Lower leg skin (tissue), 4 donors: ENCODE measurements around the gene IL10RA. TPM values are rescaled to one million over a fixed set of nuclear protein-coding genes. Genes with fewer than 3 reads are reported as not detected.
"Not testable (repeated sequence)": the region's sequence is repeated elsewhere in the genome, so short reads cannot be mapped to it uniquely, and the experiment has no call there.

Experiments
- DNase-seq, 2 donors: peaks; one replicate each; pipeline ENCODE4 v3.0.0-alpha.2; 2019; ENCODE audit warnings: low spot score in 2 of 2
- H3K4me3 ChIP-seq: fragments of 200-600 bp; sonication (generic); 2 replicates; pipeline ENCODE4 v1.5.1; 2017; ENCODE audit warnings: mild to moderate bottlenecking, low read depth; ENCODE audit not compliant: poor library complexity, severe bottlenecking
- POLR2A ChIP-seq, 2 donors: fragments of 450-650 bp; IDR thresholded peaks; one replicate each; pipeline ENCODE4 v1.6.1; 2016 to 2017; ENCODE audit warnings: antibody characterized with exemption in 2 of 2, mild to moderate bottlenecking in 1 of 2, moderate library complexity in 1 of 2
- WGBS, 2 donors: methylation state at CpG; one replicate each; pipeline ENCODE4 v1.1.5; 2018; 5-methylcytosine and 5-hydroxymethylcytosine counted together
- intact Hi-C: fragments of 100-400 bp; cut with DNase I; formaldehyde crosslinking; loops from one replicate; pipeline ENCODE4 v1.15.0; 2023; ENCODE audit warnings: low total_unique reads
- total RNA-seq, 4 donors: library from RNA; depleted of rRNA; stranded (reverse); fragments of >200 nt; gene quantifications; one replicate each; pipeline ENCODE4 v1.1.0, GENCODE V29; 2016
- TF ChIP-seq, protein P1 (sequence below), 3 donors: fragments of 450-650 bp; IDR thresholded peaks; one replicate each; pipeline ENCODE4 v1.5.1; 2016; ENCODE audit warnings: antibody characterized with exemption in 3 of 3, mild to moderate bottlenecking in 3 of 3, moderate library complexity in 2 of 3

Gene IL10RA
- total RNA-seq, 4 donors from 2014 or later: 5.7 to 14.9 (median 8.1) TPM

DNA sequence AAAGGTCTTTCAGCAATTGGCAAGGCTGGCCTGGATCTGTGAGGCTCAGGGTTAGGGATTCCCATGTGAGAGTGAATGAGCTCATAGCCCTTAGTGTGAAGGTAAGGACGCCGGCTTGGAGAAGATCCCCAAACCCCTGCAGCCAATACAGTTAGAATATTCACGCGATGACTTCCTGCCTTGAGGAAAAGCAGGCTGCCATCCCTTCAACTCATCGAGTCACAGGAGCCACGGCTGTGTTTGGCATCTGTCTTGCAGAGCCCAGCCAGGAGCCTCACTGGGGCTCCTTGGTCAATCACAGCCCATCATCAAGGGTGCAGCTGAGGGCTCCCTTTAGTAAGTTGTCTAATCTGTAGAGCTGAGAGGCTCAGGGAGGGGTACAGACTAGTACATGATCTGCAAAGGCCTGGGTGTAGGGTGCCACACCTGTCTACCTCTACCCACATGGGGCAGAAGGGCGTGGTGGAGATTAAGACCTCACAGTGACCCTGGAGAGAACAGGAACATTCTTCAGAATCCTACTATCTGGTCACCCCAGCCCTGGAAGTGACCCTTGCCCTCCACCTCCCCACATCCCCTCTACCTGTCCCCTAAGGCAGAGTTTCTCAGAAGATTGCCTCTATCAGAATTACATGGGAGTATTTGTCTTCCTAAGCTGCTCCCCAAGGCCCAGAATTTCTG lies 18.5 kb downstream of the IL10RA start:
- peak in 1 of 2 donors; percentile 48 for DNase-seq
- TF ChIP-seq POLR2A (IDR thresholded peaks at IDR 0.05): no peak
- TF ChIP-seq, protein P1, sequence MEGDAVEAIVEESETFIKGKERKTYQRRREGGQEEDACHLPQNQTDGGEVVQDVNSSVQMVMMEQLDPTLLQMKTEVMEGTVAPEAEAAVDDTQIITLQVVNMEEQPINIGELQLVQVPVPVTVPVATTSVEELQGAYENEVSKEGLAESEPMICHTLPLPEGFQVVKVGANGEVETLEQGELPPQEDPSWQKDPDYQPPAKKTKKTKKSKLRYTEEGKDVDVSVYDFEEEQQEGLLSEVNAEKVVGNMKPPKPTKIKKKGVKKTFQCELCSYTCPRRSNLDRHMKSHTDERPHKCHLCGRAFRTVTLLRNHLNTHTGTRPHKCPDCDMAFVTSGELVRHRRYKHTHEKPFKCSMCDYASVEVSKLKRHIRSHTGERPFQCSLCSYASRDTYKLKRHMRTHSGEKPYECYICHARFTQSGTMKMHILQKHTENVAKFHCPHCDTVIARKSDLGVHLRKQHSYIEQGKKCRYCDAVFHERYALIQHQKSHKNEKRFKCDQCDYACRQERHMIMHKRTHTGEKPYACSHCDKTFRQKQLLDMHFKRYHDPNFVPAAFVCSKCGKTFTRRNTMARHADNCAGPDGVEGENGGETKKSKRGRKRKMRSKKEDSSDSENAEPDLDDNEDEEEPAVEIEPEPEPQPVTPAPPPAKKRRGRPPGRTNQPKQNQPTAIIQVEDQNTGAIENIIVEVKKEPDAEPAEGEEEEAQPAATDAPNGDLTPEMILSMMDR (IDR thresholded peaks at IDR 0.05): no peak
- H3K4me3 ChIP-seq: no peak overlapping the region
- intact Hi-C loops: no loop called here
- 91 to 92% methylated on average over 7 of the region's 7 CpGs for WGBS, 2 donors

DNA sequence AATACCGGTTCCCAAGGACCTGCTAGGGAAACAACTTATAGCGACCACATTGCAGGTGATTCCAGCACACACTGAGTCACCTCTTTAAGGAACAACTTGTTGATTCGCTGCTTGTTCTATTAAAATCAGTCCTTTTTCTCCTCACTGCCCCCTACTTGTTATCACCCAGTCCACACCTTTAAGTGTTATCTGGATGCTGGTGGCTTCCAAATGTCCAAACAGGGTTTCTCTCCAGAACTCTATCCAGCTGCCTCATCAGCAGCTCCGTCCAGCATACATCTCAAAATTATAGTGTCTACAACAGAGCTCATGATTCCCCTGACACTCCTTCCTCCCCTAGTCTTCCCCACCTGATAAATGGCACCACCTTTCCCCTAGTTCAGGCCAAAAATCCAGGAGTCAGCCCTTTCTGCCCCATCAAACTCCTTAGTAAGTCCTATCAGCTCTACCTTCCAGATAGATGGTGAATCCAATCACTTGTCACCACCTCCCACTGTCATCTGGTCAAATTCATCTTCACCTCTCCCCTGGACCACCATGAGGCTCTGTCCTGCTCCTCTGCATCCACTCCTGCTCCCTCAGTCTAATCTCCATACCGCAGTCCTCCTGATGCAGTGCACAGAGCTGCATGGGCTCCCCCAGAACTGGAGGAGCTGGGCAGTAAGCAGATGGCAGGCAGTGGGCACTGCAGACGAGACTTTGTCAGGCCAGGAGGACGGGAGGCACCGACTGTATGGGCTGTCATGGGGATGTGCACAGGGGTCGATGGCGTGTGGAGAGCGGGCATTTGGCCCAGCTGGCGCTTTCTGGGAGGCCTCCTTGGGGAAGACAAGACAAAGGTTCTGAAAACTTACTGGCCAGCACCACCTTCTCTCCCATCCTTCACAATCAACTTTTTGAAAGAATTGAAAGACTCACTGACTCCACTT lies 19.3 kb downstream of the IL10RA start:
- DNase-seq: peak in 1 of 2 donors; percentile 76
- no peak overlapping the region for H3K4me3 ChIP-seq
- intact Hi-C loops: no loop called here
- TF ChIP-seq POLR2A (IDR thresholded peaks at IDR 0.05): no peak
- TF ChIP-seq, protein P1 (IDR thresholded peaks at IDR 0.05): no peak
- 80 to 92% methylated on average over 12 of the region's 12 CpGs for WGBS, 2 donors

DNA sequence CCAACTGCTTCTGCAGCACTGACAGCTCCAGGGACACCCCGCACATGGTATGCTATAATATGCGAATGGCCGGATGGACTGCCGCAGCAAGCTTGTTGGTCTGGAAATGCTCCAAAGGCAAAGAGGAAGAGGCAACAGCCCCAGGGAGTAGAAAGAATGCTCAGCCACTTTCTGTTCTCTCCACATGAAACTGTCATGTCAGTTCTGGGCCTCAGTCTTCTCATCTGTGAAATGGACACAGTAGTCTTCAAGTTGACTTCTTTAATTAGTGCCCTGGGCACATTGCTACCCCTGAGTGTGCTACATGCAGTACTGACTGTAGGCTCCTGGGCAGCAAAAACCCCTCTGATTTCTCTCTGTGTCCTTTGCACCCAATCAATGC lies 19.9 kb downstream of the IL10RA start:
- intact Hi-C loops: no loop called here
- H3K4me3 ChIP-seq: no peak overlapping the region
- 78 to 82% methylated on average over 4 of the region's 4 CpGs for WGBS, 2 donors
- TF ChIP-seq POLR2A (IDR thresholded peaks at IDR 0.05): no peak
- TF ChIP-seq, protein P1 (IDR thresholded peaks at IDR 0.05): no peak
- DNase-seq: no peak

DNA sequence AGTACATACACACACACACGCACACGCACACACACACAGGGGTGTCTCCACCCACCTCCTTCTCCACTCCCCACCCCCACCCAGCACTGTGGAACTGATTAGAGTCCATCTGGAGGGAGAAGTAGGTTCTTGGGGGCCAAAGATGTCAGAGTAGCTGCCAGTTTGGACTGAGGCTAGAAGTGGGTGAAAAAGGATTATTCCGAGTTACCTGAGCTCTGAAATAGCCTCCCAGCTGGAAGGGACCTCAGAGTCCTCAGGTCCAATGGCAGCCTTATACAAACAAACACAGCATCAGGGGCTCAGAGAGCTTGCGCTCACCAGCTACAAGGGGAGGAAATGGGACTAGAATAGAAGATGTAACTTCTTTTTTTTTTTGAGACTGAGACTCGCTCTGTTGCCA lies 20.8 kb downstream of the IL10RA start:
- intact Hi-C loops: no loop called here
- no peak overlapping the region for H3K4me3 ChIP-seq
- 78 to 83% methylated on average over 5 of the region's 5 CpGs for WGBS, 2 donors
- DNase-seq: no peak
- TF ChIP-seq, protein P1 (IDR thresholded peaks at IDR 0.05): no peak
- TF ChIP-seq POLR2A (IDR thresholded peaks at IDR 0.05): no peak

DNA sequence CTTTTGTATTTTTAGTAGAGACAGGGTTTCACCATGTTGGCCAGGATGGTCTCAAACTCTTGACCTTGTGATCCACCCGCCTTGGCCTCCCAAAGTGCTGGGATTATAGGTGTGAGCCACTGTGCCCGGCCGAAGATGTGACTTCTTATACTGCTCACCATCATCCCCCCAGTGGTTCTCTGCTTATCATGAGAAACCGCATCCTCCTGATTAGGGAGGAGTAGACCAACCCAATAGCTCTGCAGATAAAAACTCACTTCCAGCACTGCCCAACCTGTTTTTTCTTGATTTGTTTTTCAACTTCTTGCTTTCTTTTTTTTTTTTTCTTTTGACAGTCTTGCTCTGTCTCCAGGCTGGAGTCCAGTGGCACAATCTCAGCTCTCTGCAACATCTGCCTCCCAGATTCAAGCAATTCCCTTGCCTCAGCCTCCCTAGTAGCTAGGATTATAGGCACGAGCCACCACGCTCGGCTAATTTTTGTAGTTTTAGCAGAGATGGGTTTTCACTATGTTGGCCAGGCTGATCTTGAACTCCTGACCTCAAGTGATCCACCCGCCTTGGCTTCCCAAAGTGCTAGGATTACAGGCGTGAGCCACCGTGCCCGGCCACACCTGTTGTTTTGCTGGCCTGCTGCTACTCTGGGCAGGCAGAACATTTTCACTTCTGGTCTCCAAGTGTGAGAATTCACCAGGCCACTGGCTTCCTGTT lies 21.5 kb downstream of the IL10RA start:
- H3K4me3 ChIP-seq, intact Hi-C loops: not testable (repeated sequence)
- DNase-seq: peak in 1 of 2 donors; percentile 82
- WGBS, 2 donors: 70 to 80% methylated on average over 11 of the region's 11 CpGs
